Right cardiac atrium (tissue), 5 donors: ENCODE results near the gene RNF14. TPM values are rescaled to one million over a fixed set of nuclear protein-coding genes. Genes with fewer than 3 reads are reported as not detected.
A peak's percentile ranks its signal among the peaks of the same experiment; 100 is the strongest.

Source experiments
- ATAC-seq, 2 donors: fragments of 200-7000 bp; cut with Tn5 transposase; one replicate each; pipeline versions ENCODE4 v1.8.0 to v1.9.1; 2020; ENCODE audit warnings: moderate library complexity in 2 of 2, mild to moderate bottlenecking in 1 of 2
- DNase-seq, 3 donors: peaks; one replicate each; pipeline ENCODE4 v3.0.0-alpha.2; 2020
- H3K27ac ChIP-seq: one replicate; pipeline ENCODE4 v1.5.1; 2013; ENCODE audit warnings: mild to moderate bottlenecking, low read length, control low read depth, moderate library complexity
- H3K27me3 ChIP-seq: one replicate; pipeline ENCODE4 v1.6.1; 2013; ENCODE audit not compliant: control insufficient read depth, insufficient read depth
- H3K4me1 ChIP-seq: one replicate; pipeline ENCODE4 v1.6.1; 2013; ENCODE audit warnings: low read length; ENCODE audit not compliant: control insufficient read depth, insufficient read depth
- H3K4me3 ChIP-seq: one replicate; pipeline ENCODE4 v1.5.1; 2013; ENCODE audit warnings: low read length, control low read depth
- H3K9me3 ChIP-seq: one replicate; pipeline ENCODE4 v1.6.1; 2013; ENCODE audit warnings: low read length; ENCODE audit not compliant: control insufficient read depth
- whole genome bisulfite sequencing: extraction: QIAGEN DNeasy Blood & Tissue Kit; methylation state at CpG from one replicate; pipeline ENCODE4 v1.1.7; 2013; 5-methylcytosine and 5-hydroxymethylcytosine counted together
- intact Hi-C, 4 donors: fragments of 100-400 bp; cut with DNase I; formaldehyde crosslinking; loops; one replicate each; pipeline versions ENCODE4 v1.11.0 to v1.14.0; 2022 to 2023
- polyA plus RNA-seq: library from polyadenylated mRNA; stranded (reverse); fragments of 200-250 nt; gene quantifications from one replicate; pipeline ENCODE4 v1.2.3, GENCODE V29; 2013
- total RNA-seq, 4 donors: library from RNA; stranded (reverse); fragmentation: NEBNext Ultra II Directional; extraction: Animal tissue kit (Norgen Biotek cat#: 25700); gene quantifications; one replicate each; pipeline ENCODE4 v1.2.1, GENCODE V29; 2021
- donor health status: healthy with polysubstance abuse.
- donor health status: DM: no; HTN: yes; CAD: no.
- donor health status: DM: no; HTN: no; CAD: no.
- donor health status: DM: no; HTN: yes; CAD: no; lungs with severe emphysema.
- donor health status: DM: yes; HTN: yes; CAD: no.

The RNF14 gene
- total and polyA plus RNA-seq, 5 donors = 36.3 to 105 (median 92.8) TPM

- ATAC-seq (no peak), DNase-seq (no peak)
- H3K27ac ChIP-seq = no peak overlapping the region
- H3K9me3 ChIP-seq = no peaks in the 10 kb centered on the region
- H3K4me1 ChIP-seq = no peaks in the 10 kb centered on the region
- intact Hi-C loops = no loop called here
- H3K27me3 ChIP-seq = no peaks in the 10 kb centered on the region
- 91% methylated on average over 7 of the region's 7 CpGs for WGBS
- H3K4me3 ChIP-seq = no peak overlapping the region
Observed at GRCh38 chr5:141933151-141933550, 35.8 kb upstream of the RNF14 start.

GRCh38 chr5:141934099-141934844 lies 34.6 kb upstream of the RNF14 start:
- H3K27me3 ChIP-seq = no peaks in the 10 kb centered on the region
- ATAC-seq (peak; percentile 77 to 90), DNase-seq (peak; percentile 81 to 92 (median 82))
- no peak overlapping the region for H3K4me3 ChIP-seq
- peak overlapping the region; percentile 65 for H3K27ac ChIP-seq
- no peaks in the 10 kb centered on the region for H3K4me1 ChIP-seq
- H3K9me3 ChIP-seq = no peaks in the 10 kb centered on the region
- WGBS = 45% methylated on average over 11 of the region's 11 CpGs
- intact Hi-C loops = no loop called here

GRCh38 chr5:141935538-141935937 lies 33.4 kb upstream of the RNF14 start:
- 82% methylated on average over 4 of the region's 4 CpGs for WGBS
- Histone ChIP-seq H3K4me3 (no peak overlapping the region), H3K4me1 (no peaks in the 10 kb centered on the region), H3K27me3 (no peaks in the 10 kb centered on the region), H3K27ac (no peak overlapping the region), H3K9me3 (no peaks in the 10 kb centered on the region)
- intact Hi-C loops = no loop called here
- DNase-seq (no peak), ATAC-seq (no peak)

GRCh38 chr5:141940695-141941271 lies 28.1 kb upstream of the RNF14 start:
- ATAC-seq = peak; percentile 28 to 29
- no peak overlapping the region for H3K4me3 ChIP-seq
- 42% methylated on average over 6 of the region's 6 CpGs for WGBS
- peak in 1 of 3 donors; percentile 73 for DNase-seq
- peaks cover 11% of the 10 kb centered on the region for H3K4me1 ChIP-seq
- no peaks in the 10 kb centered on the region for H3K27me3 ChIP-seq
- intact Hi-C loops = no loop called here
- no peaks in the 10 kb centered on the region for H3K9me3 ChIP-seq
- peak overlapping the region; percentile 46 for H3K27ac ChIP-seq

GRCh38 chr5:141941307-141941706 lies 27.6 kb upstream of the RNF14 start:
- intact Hi-C loops = no loop called here
- Histone ChIP-seq H3K27ac (peak overlapping the region; percentile 46), H3K4me1 (peaks cover 13% of the 10 kb centered on the region), H3K9me3 (no peaks in the 10 kb centered on the region), H3K4me3 (no peak overlapping the region), H3K27me3 (no peaks in the 10 kb centered on the region)
- WGBS = 55% methylated on average over 6 of the region's 6 CpGs
- DNase-seq = peak in 1 of 3 donors; percentile 30
- ATAC-seq = peak; percentile 34 to 56

- intact Hi-C loops = no loop called here
- DNase-seq (no peak), ATAC-seq (no peak)
- no peaks in the 10 kb centered on the region for H3K27me3 ChIP-seq
- peaks cover 16% of the 10 kb centered on the region for H3K4me1 ChIP-seq
- H3K9me3 ChIP-seq = no peaks in the 10 kb centered on the region
- WGBS = 80% methylated on average over 6 of the region's 6 CpGs
- no peak overlapping the region for H3K27ac ChIP-seq
- H3K4me3 ChIP-seq = no peak overlapping the region
Observed at GRCh38 chr5:141941779-141942178, 27.1 kb upstream of the RNF14 start.

- ATAC-seq = peak; percentile 43 to 48
- Histone ChIP-seq H3K4me3 (no peak overlapping the region), H3K9me3 (no peaks in the 10 kb centered on the region), H3K27me3 (no peaks in the 10 kb centered on the region), H3K27ac (peak overlapping the region; percentile 17), H3K4me1 (peaks cover 16% of the 10 kb centered on the region)
- no peak for DNase-seq
- intact Hi-C loops = no loop called here
- 47% methylated on average over 9 of the region's 9 CpGs for WGBS
Observed at GRCh38 chr5:141942185-141942857, 26.6 kb upstream of the RNF14 start.

GRCh38 chr5:141944076-141944475 lies 24.8 kb upstream of the RNF14 start:
- DNase-seq (no peak), ATAC-seq (no peak)
- intact Hi-C loops = no loop called here
- no peak overlapping the region for H3K4me3 ChIP-seq
- H3K4me1 ChIP-seq = peaks cover 18% of the 10 kb centered on the region
- H3K27me3 ChIP-seq = no peaks in the 10 kb centered on the region
- WGBS = 73% methylated on average over 9 of the region's 9 CpGs
- H3K27ac ChIP-seq = no peak overlapping the region
- no peaks in the 10 kb centered on the region for H3K9me3 ChIP-seq

GRCh38 chr5:141945511-141946051 lies 23.3 kb upstream of the RNF14 start:
- ATAC-seq = peak; percentile 55 to 68
- intact Hi-C loops = no loop called here
- no peaks in the 10 kb centered on the region for H3K27me3 ChIP-seq
- H3K4me3 ChIP-seq = no peak overlapping the region
- 26% methylated on average over 25 of the region's 25 CpGs for WGBS
- DNase-seq = peak; percentile 51 to 78 (median 75)
- H3K27ac ChIP-seq = peak overlapping the region; percentile 36
- H3K9me3 ChIP-seq = no peaks in the 10 kb centered on the region
- H3K4me1 ChIP-seq = peaks cover 18% of the 10 kb centered on the region

GRCh38 chr5:141947316-141947715 lies 21.6 kb upstream of the RNF14 start:
- peak in 1 of 3 donors; percentile 60 for DNase-seq
- Histone ChIP-seq H3K27me3 (no peaks in the 10 kb centered on the region), H3K9me3 (no peaks in the 10 kb centered on the region), H3K4me3 (no peak overlapping the region), H3K27ac (no peak overlapping the region), H3K4me1 (peaks cover 17% of the 10 kb centered on the region)
- no peak for ATAC-seq
- 72% methylated on average over 4 of the region's 4 CpGs for WGBS
- intact Hi-C loops = no loop called here

GRCh38 chr5:141948812-141949211 lies 20.1 kb upstream of the RNF14 start:
- no peaks in the 10 kb centered on the region for H3K9me3 ChIP-seq
- ATAC-seq (no peak), DNase-seq (no peak)
- H3K4me3 ChIP-seq = no peak overlapping the region
- intact Hi-C loops = no loop called here
- no peaks in the 10 kb centered on the region for H3K27me3 ChIP-seq
- H3K27ac ChIP-seq = no peak overlapping the region
- peaks cover 14% of the 10 kb centered on the region for H3K4me1 ChIP-seq
- 91% methylated on average over 2 of the region's 2 CpGs for WGBS
